HG03045 (cell line): ENCODE measurements around the gene C16orf46.

Source experiments
- ATAC-seq: cut with Tn5 transposase; IDR thresholded peaks from one replicate; pipeline ENCODE4 v1.9.1; 2021; ENCODE audit warnings: mild to moderate bottlenecking, moderate library complexity; ENCODE audit not compliant: unreplicated experiment

C16orf46 gene

GRCh38 chr16:81080233-81080632, 3.2 kb upstream of the C16orf46 start:
- ATAC-seq: no peak

GRCh38 chr16:81076566-81077075, 417 bp downstream of the C16orf46 start:
- ATAC-seq: peak; percentile 83

- no peak for ATAC-seq
Measured at GRCh38 chr16:81073560-81074330, 3.3 kb downstream of the C16orf46 start.

- ATAC-seq: no peak
Measured at GRCh38 chr16:81071805-81072204, 5.2 kb downstream of the C16orf46 start.

- no peak for ATAC-seq
Measured at GRCh38 chr16:81070979-81071378, 6.1 kb downstream of the C16orf46 start.

GRCh38 chr16:81069063-81069462, 8.0 kb downstream of the C16orf46 start:
- no peak for ATAC-seq

GRCh38 chr16:81067166-81067565, 9.9 kb downstream of the C16orf46 start:
- no peak for ATAC-seq

- ATAC-seq: no peak
Measured at GRCh38 chr16:81066681-81067080, 10.4 kb downstream of the C16orf46 start.

GRCh38 chr16:81061871-81062608, 15.0 kb downstream of the C16orf46 start:
- ATAC-seq: no peak

GRCh38 chr16:81061307-81061640, 15.8 kb downstream of the C16orf46 start:
- no peak for ATAC-seq

GRCh38 chr16:81060576-81061306, 16.3 kb downstream of the C16orf46 start:
- no peak for ATAC-seq

- no peak for ATAC-seq
Measured at GRCh38 chr16:81053761-81054160, 23.3 kb downstream of the C16orf46 start.

GRCh38 chr16:81042821-81043220, 34.2 kb downstream of the C16orf46 start:
- no peak for ATAC-seq

- ATAC-seq: no peak
Measured at GRCh38 chr16:81041696-81042095, 35.3 kb downstream of the C16orf46 start.

GRCh38 chr16:81040842-81041241, 36.2 kb downstream of the C16orf46 start:
- ATAC-seq: no peak

GRCh38 chr16:81040131-81040530, 36.9 kb downstream of the C16orf46 start:
- ATAC-seq: no peak

GRCh38 chr16:81036751-81037350, 40.2 kb downstream of the C16orf46 start:
- no peak for ATAC-seq

GRCh38 chr16:81035975-81036750, 40.9 kb downstream of the C16orf46 start:
- ATAC-seq: peak; percentile 54

- ATAC-seq: peak; percentile 92
Measured at GRCh38 chr16:81035398-81035974, 41.6 kb downstream of the C16orf46 start, which contains the start of gene ATMIN. Gene ATMIN (plus strand): TSS chr16:81035842. CDS start chr16:81035871, 29 bp downstream.
